GM23248 (cell line): Measurements from ENCODE around the gene NRP2. TPM values are rescaled to one million over a fixed set of nuclear protein-coding genes. Genes with fewer than 3 reads are reported as not detected.

Experiments
- DNase-seq: peaks from one replicate; pipeline ENCODE4 v3.0.0-alpha.2; 2015
- H2AFZ ChIP-seq: fragments of 200-600 bp; sonication (generic); 2 replicates; pipeline ENCODE4 v1.6.1; 2016; ENCODE audit warnings: antibody characterized with exemption
- H3F3A ChIP-seq: fragments of 200-600 bp; sonication (generic); 2 replicates; pipeline ENCODE4 v1.6.1; 2016; ENCODE audit warnings: mild to moderate bottlenecking, antibody characterized with exemption, mixed run types; ENCODE audit not compliant: insufficient read depth
- H3K27ac ChIP-seq: fragments of 200-600 bp; sonication (generic); 2 replicates; pipeline ENCODE4 v1.5.1; 2016; ENCODE audit warnings: mild to moderate bottlenecking
- H3K27me3 ChIP-seq: fragments of 200-600 bp; sonication (generic); replicated peaks from 2 replicates; pipeline ENCODE4 v1.6.1; 2016; ENCODE audit warnings: mild to moderate bottlenecking; ENCODE audit not compliant: insufficient read depth
- H3K36me3 ChIP-seq: fragments of 200-600 bp; sonication (generic); 2 replicates; pipeline ENCODE4 v1.6.1; 2016; ENCODE audit warnings: low read depth, mild to moderate bottlenecking
- H3K4me1 ChIP-seq: fragments of 200-600 bp; sonication (generic); 2 replicates; pipeline ENCODE4 v1.6.1; 2016; ENCODE audit warnings: mild to moderate bottlenecking; ENCODE audit not compliant: insufficient read depth
- H3K4me2 ChIP-seq: fragments of 200-600 bp; sonication (generic); one replicate; pipeline ENCODE4 v1.6.1; 2016; ENCODE audit warnings: mild to moderate bottlenecking; ENCODE audit not compliant: unreplicated experiment
- H3K4me3 ChIP-seq: fragments of 200-600 bp; sonication (generic); 2 replicates; pipeline ENCODE4 v1.5.1; 2016; ENCODE audit warnings: mild to moderate bottlenecking
- H3K79me2 ChIP-seq: fragments of 200-600 bp; sonication (generic); 2 replicates; pipeline ENCODE4 v1.6.1; 2016; ENCODE audit warnings: mild to moderate bottlenecking; ENCODE audit not compliant: insufficient read depth
- H3K9ac ChIP-seq: fragments of 200-600 bp; sonication (generic); 2 replicates; pipeline ENCODE4 v1.6.1; 2016; ENCODE audit warnings: mild to moderate bottlenecking
- H3K9me2 ChIP-seq: fragments of 200-600 bp; sonication (generic); 2 replicates; pipeline ENCODE4 v1.6.1; 2016; ENCODE audit warnings: mixed run types, mild to moderate bottlenecking, moderate library complexity; ENCODE audit not compliant: insufficient read depth
- H3K9me3 ChIP-seq: fragments of 200-600 bp; sonication (generic); one replicate; pipeline ENCODE4 v1.6.1; 2017; ENCODE audit warnings: low read depth
- H4K20me1 ChIP-seq: fragments of 200-600 bp; sonication (generic); 2 replicates; pipeline ENCODE4 v1.6.0; 2016; ENCODE audit not compliant: insufficient read depth
- EZH2 ChIP-seq: fragments of 200-600 bp; sonication (generic); IDR thresholded peaks from 2 replicates; pipeline ENCODE4 v1.6.1; 2018; ENCODE audit warnings: antibody characterized with exemption, mild to moderate bottlenecking; ENCODE audit not compliant: insufficient read depth, poor library complexity, severe bottlenecking
- EZH2phosphoT487 ChIP-seq: fragments of 200-600 bp; sonication (generic); IDR thresholded peaks from 2 replicates; pipeline ENCODE4 v1.6.1; 2018; ENCODE audit warnings: antibody characterized with exemption, moderate library complexity, mild to moderate bottlenecking, low read depth; ENCODE audit not compliant: insufficient read depth
- WGBS, 2 experiments: methylation state at CpG; one replicate each; pipeline ENCODE4 v1.1.6; 2015 to 2017; ENCODE audit warnings: low lambda C conversion rate in 2 of 2, low coverage in 1 of 2; ENCODE audit errors: missing lambda C conversion rate in 2 of 2; 5-methylcytosine and 5-hydroxymethylcytosine counted together
- in situ Hi-C: fragments of 300-500 bp; cut with MboI; formaldehyde crosslinking; loops from 2 replicates; pipeline ENCODE4 v1.15.0; 2020
- polyA plus RNA-seq: library from polyadenylated mRNA; unstranded; fragments of >200 nt; fragmentation: Nextera tagmentation; extraction: Ambion mirVana; gene quantifications from 2 replicates; pipeline ENCODE4 v1.2.1, GENCODE V29; 2016
- total RNA-seq: library from RNA; depleted of rRNA; stranded (reverse); fragments of >200 nt; shearing (Covaris generic); gene quantifications from 2 replicates; pipeline ENCODE4 v1.2.3, GENCODE V29; 2014

Gene NRP2
- total and polyA plus RNA-seq, 2 experiments from 2014 or later, result 6.9 to 9.0 TPM

GRCh38 chr2:205714789-205715720 is 32.8 kb downstream of the NRP2 start:
- in situ Hi-C loops, result no loop called here
- H3K4me1 ChIP-seq, result peaks cover 12% of the 10 kb centered on the region
- H3K9me3 ChIP-seq, result no peaks in the 10 kb centered on the region
- no peak overlapping the region for H2AFZ ChIP-seq
- no peaks in the 10 kb centered on the region for H3K27me3 ChIP-seq
- peaks cover 5% of the 10 kb centered on the region; the same call in 1 of the 2 replicates for H3F3A ChIP-seq
- DNase-seq, result no peak
- no peak overlapping the region for H3K4me3 ChIP-seq
- no peaks in the 10 kb centered on the region for H3K9me2 ChIP-seq
- H4K20me1 ChIP-seq, result no peaks in the 10 kb centered on the region
- H3K36me3 ChIP-seq, result no peaks in the 10 kb centered on the region
- H3K27ac ChIP-seq, result no peak overlapping the region
- H3K4me2 ChIP-seq, result no peak overlapping the region
- H3K79me2 ChIP-seq, result no peaks in the 10 kb centered on the region
- WGBS, 2 experiments, result 94 to 95% methylated on average over 13 of the region's 13 CpGs
- TF ChIP-seq EZH2phosphoT487, result no peak
- no peak for TF ChIP-seq EZH2
- H3K9ac ChIP-seq, result no peak overlapping the region

GRCh38 chr2:205715831-205716525 is 33.7 kb downstream of the NRP2 start:
- Histone ChIP-seq H3K4me2 (no peak overlapping the region), H3K9ac (no peak overlapping the region), H3K79me2 (no peaks in the 10 kb centered on the region), H3K27ac (no peak overlapping the region), H3K27me3 (no peaks in the 10 kb centered on the region), H2AFZ (no peak overlapping the region), H3K9me2 (no peaks in the 10 kb centered on the region), H3F3A (peaks cover 5% of the 10 kb centered on the region; the same call in 1 of the 2 replicates), H3K4me3 (no peak overlapping the region), H3K36me3 (no peaks in the 10 kb centered on the region), H4K20me1 (no peaks in the 10 kb centered on the region), H3K4me1 (peaks cover 12% of the 10 kb centered on the region), H3K9me3 (no peaks in the 10 kb centered on the region)
- DNase-seq, result no peak
- in situ Hi-C loops, result no loop called here
- 84 to 87% methylated on average over 20 of the region's 20 CpGs for WGBS, 2 experiments
- TF ChIP-seq EZH2phosphoT487, result no peak
- TF ChIP-seq EZH2, result no peak

- Histone ChIP-seq H3K4me1 (peaks cover 11% of the 10 kb centered on the region), H3K27ac (no peak overlapping the region), H3F3A (peaks cover 5% of the 10 kb centered on the region; the same call in 1 of the 2 replicates), H3K36me3 (no peaks in the 10 kb centered on the region), H3K27me3 (no peaks in the 10 kb centered on the region), H3K79me2 (no peaks in the 10 kb centered on the region), H4K20me1 (no peaks in the 10 kb centered on the region), H3K4me3 (no peak overlapping the region), H2AFZ (no peak overlapping the region), H3K9me3 (no peaks in the 10 kb centered on the region), H3K9me2 (no peaks in the 10 kb centered on the region), H3K4me2 (no peak overlapping the region), H3K9ac (no peak overlapping the region)
- in situ Hi-C loops, result no loop called here
- DNase-seq, result no peak
- no peak for TF ChIP-seq EZH2
- no peak for TF ChIP-seq EZH2phosphoT487
- 83 to 86% methylated on average over 10 of the region's 10 CpGs for WGBS, 2 experiments
Measured at GRCh38 chr2:205717175-205717846, 35.0 kb downstream of the NRP2 start.

GRCh38 chr2:205717999-205718398 is 35.7 kb downstream of the NRP2 start:
- peaks cover 4% of the 10 kb centered on the region for H3K4me1 ChIP-seq
- no peak for DNase-seq
- TF ChIP-seq EZH2 (no peak), EZH2phosphoT487 (no peak)
- H3K4me3 ChIP-seq, result no peak overlapping the region
- no peaks in the 10 kb centered on the region for H3K36me3 ChIP-seq
- H3K79me2 ChIP-seq, result no peaks in the 10 kb centered on the region
- WGBS, 2 experiments, result 88 to 91% methylated on average over 3 of the region's 3 CpGs
- H3K9me3 ChIP-seq, result no peaks in the 10 kb centered on the region
- in situ Hi-C loops, result no loop called here
- no peaks in the 10 kb centered on the region for H4K20me1 ChIP-seq
- peaks cover under 1% of the 10 kb centered on the region; the same call in 1 of the 2 replicates for H3F3A ChIP-seq
- H3K4me2 ChIP-seq, result no peak overlapping the region
- no peaks in the 10 kb centered on the region for H3K27me3 ChIP-seq
- no peaks in the 10 kb centered on the region for H3K9me2 ChIP-seq
- H3K27ac ChIP-seq, result no peak overlapping the region
- no peak overlapping the region for H2AFZ ChIP-seq
- no peak overlapping the region for H3K9ac ChIP-seq
